ENCODE results near the gene TTC13.

The TTC13 gene

GRCh38 chr1:230858236-230858820, 120.3 kb downstream of the TTC13 start:
- H3K4me3 ChIP-seq (ENCODE audit: low read depth, low read length): no peak overlapping the region
- no peak for DNase-seq (ENCODE audit: low read depth)
- TF ChIP-seq, protein P1, sequence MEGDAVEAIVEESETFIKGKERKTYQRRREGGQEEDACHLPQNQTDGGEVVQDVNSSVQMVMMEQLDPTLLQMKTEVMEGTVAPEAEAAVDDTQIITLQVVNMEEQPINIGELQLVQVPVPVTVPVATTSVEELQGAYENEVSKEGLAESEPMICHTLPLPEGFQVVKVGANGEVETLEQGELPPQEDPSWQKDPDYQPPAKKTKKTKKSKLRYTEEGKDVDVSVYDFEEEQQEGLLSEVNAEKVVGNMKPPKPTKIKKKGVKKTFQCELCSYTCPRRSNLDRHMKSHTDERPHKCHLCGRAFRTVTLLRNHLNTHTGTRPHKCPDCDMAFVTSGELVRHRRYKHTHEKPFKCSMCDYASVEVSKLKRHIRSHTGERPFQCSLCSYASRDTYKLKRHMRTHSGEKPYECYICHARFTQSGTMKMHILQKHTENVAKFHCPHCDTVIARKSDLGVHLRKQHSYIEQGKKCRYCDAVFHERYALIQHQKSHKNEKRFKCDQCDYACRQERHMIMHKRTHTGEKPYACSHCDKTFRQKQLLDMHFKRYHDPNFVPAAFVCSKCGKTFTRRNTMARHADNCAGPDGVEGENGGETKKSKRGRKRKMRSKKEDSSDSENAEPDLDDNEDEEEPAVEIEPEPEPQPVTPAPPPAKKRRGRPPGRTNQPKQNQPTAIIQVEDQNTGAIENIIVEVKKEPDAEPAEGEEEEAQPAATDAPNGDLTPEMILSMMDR (IDR thresholded peaks at IDR 0.05; ENCODE audit: low read depth, low read length, missing control alignments): no peak
- in situ Hi-C loops (cut with HindIII; ENCODE audit: low sequenced_read_pairs): no loop called here

- DNase-seq (ENCODE audit: low read depth): no peak
- no peak overlapping the region for H3K4me3 ChIP-seq (ENCODE audit: low read depth, low read length)
- TF ChIP-seq, protein P1 (IDR thresholded peaks at IDR 0.05; ENCODE audit: low read depth, low read length, missing control alignments): no peak
- in situ Hi-C loops (cut with HindIII; ENCODE audit: low sequenced_read_pairs): no loop called here
Measured at GRCh38 chr1:230857822-230858221, 120.8 kb downstream of the TTC13 start.

- no peak overlapping the region for H3K4me3 ChIP-seq (ENCODE audit: low read depth, low read length)
- TF ChIP-seq, protein P1 (IDR thresholded peaks at IDR 0.05; ENCODE audit: low read depth, low read length, missing control alignments): no peak
- in situ Hi-C loops (cut with HindIII; ENCODE audit: low sequenced_read_pairs): no loop called here
- no peak for DNase-seq (ENCODE audit: low read depth)
Measured at GRCh38 chr1:230857077-230857476, 121.6 kb downstream of the TTC13 start.
